Measurements from ENCODE around the gene C2CD4A.

The C2CD4A gene

DNA sequence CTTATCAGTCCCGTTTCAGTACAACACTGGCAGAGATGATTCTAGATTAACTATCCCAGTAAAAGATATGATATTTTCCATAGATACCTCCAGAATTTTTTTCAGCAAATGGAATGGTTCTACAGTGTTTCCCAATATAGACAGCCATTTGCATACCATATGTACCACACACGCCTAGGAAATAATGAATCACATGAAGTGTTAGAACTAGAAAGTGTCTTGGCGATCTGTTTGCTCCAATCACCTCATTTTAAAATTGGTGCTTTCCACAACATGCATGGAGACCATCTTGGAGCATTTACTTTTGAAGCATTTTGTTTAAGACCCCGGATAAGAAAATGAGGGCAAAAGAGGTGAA is 2.0 kb downstream of the C2CD4A start:
- no peak for DNase-seq (ENCODE audit: low read depth in 1 of 2, low spot score in 1 of 2)
- peaks cover 25% of the 10 kb centered on the region for H3K27me3 ChIP-seq (ENCODE audit: insufficient read depth, poor library complexity, severe bottlenecking)
- no peak overlapping the region for H3K27ac ChIP-seq (replicated peaks)
- TF ChIP-seq SPI1 (IDR thresholded peaks at IDR 0.05; ENCODE audit: borderline replicate concordance, low read depth) (no peak), POLR2AphosphoS5 (IDR thresholded peaks at IDR 0.05; ENCODE audit: low read depth) (no peak), GABPA (IDR thresholded peaks at IDR 0.05; ENCODE audit: low read depth) (no peak)
- TF ChIP-seq, protein P1, sequence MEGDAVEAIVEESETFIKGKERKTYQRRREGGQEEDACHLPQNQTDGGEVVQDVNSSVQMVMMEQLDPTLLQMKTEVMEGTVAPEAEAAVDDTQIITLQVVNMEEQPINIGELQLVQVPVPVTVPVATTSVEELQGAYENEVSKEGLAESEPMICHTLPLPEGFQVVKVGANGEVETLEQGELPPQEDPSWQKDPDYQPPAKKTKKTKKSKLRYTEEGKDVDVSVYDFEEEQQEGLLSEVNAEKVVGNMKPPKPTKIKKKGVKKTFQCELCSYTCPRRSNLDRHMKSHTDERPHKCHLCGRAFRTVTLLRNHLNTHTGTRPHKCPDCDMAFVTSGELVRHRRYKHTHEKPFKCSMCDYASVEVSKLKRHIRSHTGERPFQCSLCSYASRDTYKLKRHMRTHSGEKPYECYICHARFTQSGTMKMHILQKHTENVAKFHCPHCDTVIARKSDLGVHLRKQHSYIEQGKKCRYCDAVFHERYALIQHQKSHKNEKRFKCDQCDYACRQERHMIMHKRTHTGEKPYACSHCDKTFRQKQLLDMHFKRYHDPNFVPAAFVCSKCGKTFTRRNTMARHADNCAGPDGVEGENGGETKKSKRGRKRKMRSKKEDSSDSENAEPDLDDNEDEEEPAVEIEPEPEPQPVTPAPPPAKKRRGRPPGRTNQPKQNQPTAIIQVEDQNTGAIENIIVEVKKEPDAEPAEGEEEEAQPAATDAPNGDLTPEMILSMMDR (IDR thresholded peaks at IDR 0.05; ENCODE audit: insufficient read depth, low read length), result no peak
- TF ChIP-seq, protein P2, sequence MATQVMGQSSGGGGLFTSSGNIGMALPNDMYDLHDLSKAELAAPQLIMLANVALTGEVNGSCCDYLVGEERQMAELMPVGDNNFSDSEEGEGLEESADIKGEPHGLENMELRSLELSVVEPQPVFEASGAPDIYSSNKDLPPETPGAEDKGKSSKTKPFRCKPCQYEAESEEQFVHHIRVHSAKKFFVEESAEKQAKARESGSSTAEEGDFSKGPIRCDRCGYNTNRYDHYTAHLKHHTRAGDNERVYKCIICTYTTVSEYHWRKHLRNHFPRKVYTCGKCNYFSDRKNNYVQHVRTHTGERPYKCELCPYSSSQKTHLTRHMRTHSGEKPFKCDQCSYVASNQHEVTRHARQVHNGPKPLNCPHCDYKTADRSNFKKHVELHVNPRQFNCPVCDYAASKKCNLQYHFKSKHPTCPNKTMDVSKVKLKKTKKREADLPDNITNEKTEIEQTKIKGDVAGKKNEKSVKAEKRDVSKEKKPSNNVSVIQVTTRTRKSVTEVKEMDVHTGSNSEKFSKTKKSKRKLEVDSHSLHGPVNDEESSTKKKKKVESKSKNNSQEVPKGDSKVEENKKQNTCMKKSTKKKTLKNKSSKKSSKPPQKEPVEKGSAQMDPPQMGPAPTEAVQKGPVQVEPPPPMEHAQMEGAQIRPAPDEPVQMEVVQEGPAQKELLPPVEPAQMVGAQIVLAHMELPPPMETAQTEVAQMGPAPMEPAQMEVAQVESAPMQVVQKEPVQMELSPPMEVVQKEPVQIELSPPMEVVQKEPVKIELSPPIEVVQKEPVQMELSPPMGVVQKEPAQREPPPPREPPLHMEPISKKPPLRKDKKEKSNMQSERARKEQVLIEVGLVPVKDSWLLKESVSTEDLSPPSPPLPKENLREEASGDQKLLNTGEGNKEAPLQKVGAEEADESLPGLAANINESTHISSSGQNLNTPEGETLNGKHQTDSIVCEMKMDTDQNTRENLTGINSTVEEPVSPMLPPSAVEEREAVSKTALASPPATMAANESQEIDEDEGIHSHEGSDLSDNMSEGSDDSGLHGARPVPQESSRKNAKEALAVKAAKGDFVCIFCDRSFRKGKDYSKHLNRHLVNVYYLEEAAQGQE (IDR thresholded peaks at IDR 0.05; ENCODE audit: insufficient replicate concordance, low read depth), result no peak
- H3K4me3 ChIP-seq (replicated peaks; ENCODE audit: insufficient read depth, low read length), result no peak overlapping the region

DNA sequence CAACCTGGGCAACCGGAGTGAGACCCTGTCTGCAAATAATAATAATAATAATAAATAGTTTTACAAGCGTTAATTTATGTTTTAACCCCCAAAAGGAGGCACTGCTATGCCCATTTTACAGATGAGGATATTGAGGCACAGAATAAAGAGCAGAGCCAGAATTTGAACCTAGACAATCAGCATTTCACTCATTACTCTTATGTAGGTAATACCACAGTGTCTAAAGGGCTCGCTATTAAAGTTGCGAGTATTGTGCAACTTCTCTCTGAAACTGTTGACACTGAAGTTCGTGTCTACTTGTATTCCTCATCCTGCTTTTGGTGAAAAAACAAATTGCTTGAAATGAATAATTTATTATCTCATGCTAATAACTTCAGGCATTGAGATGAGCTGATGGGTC is 2.8 kb downstream of the C2CD4A start:
- Histone ChIP-seq H3K27ac (replicated peaks) (no peak overlapping the region), H3K27me3 (ENCODE audit: insufficient read depth, poor library complexity, severe bottlenecking) (peaks cover 25% of the 10 kb centered on the region), H3K4me3 (replicated peaks; ENCODE audit: insufficient read depth, low read length) (no peak overlapping the region)
- DNase-seq (ENCODE audit: low read depth in 1 of 2, low spot score in 1 of 2), result no peak
- TF ChIP-seq, protein P1 (IDR thresholded peaks at IDR 0.05; ENCODE audit: insufficient read depth, low read length), result no peak
- TF ChIP-seq POLR2AphosphoS5 (IDR thresholded peaks at IDR 0.05; ENCODE audit: low read depth) (no peak), SPI1 (IDR thresholded peaks at IDR 0.05; ENCODE audit: borderline replicate concordance, low read depth) (no peak), GABPA (IDR thresholded peaks at IDR 0.05; ENCODE audit: low read depth) (no peak)
- TF ChIP-seq, protein P2 (IDR thresholded peaks at IDR 0.05; ENCODE audit: insufficient replicate concordance, low read depth), result no peak

DNA sequence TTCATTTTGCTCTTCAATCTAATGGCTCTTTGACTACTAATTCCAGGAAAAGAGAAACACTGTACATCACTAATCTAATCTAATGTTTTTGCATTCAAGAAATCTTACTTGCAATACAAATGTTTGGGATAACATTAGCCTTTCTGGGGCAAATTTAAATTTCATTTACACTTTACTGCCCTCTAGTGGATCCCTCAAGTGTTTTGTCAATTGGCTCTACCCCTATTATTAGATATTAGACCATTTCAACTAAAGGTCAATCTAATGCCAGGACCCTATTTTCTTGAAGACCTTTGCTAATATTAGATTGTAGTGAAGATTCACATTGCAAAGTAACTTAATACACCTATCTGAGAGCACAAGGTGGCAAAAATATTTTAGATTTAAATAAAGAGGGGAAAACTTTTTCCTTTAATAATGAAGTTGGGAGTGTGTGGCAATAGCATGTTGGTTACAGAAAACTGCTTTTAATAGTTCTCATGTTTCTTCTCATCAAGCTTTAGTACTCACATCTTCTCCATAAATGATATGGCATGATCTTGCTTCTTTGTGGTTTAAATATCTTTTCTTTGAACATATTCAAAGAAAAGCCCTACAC is 5.0 kb downstream of the C2CD4A start:
- TF ChIP-seq, protein P1 (IDR thresholded peaks at IDR 0.05; ENCODE audit: insufficient read depth, low read length), result peak; percentile 35
- TF ChIP-seq, protein P2 (IDR thresholded peaks at IDR 0.05; ENCODE audit: insufficient replicate concordance, low read depth), result no peak
- H3K4me3 ChIP-seq (replicated peaks; ENCODE audit: insufficient read depth, low read length), result no peak overlapping the region
- DNase-seq (ENCODE audit: low read depth in 1 of 2, low spot score in 1 of 2), result no peak

More for the DNA sequence above, 5.0 kb downstream of the C2CD4A start:
- H3K27me3 ChIP-seq (ENCODE audit: insufficient read depth, poor library complexity, severe bottlenecking), result peaks cover 17% of the 10 kb centered on the region
- H3K27ac ChIP-seq (replicated peaks), result no peak overlapping the region

All from HL-60 (cell line).